GM21381 (cell line): ENCODE results near the gene CCND1.

Source experiments
- ATAC-seq: cut with Tn5 transposase; IDR thresholded peaks from one replicate; pipeline ENCODE4 v1.9.1; 2021; ENCODE audit warnings: mild to moderate bottlenecking, moderate library complexity; ENCODE audit not compliant: unreplicated experiment

The CCND1 gene

DNA sequence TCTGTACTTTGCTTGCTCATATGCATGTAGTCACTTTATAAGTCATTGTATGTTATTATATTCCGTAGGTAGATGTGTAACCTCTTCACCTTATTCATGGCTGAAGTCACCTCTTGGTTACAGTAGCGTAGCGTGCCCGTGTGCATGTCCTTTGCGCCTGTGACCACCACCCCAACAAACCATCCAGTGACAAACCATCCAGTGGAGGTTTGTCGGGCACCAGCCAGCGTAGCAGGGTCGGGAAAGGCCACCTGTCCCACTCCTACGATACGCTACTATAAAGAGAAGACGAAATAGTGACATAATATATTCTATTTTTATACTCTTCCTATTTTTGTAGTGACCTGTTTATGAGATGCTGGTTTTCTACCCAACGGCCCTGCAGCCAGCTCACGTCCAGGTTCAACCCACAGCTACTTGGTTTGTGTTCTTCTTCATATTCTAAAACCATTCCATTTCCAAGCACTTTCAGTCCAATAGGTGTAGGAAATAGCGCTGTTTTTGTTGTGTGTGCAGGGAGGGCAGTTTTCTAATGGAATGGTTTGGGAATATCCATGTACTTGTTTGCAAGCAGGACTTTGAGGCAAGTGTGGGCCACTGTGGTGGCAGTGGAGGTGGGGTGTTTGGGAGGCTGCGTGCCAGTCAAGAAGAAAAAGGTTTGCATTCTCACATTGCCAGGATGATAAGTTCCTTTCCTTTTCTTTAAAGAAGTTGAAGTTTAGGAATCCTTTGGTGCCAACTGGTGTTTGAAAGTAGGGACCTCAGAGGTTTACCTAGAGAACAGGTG lies 11.1 kb downstream of the CCND1 start:
- ATAC-seq = no peak

DNA sequence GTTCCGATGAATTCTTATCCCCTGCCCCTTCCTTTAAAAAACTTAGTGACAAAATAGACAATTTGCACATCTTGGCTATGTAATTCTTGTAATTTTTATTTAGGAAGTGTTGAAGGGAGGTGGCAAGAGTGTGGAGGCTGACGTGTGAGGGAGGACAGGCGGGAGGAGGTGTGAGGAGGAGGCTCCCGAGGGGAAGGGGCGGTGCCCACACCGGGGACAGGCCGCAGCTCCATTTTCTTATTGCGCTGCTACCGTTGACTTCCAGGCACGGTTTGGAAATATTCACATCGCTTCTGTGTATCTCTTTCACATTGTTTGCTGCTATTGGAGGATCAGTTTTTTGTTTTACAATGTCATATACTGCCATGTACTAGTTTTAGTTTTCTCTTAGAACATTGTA lies 12.0 kb downstream of the CCND1 start:
- ATAC-seq = no peak

DNA sequence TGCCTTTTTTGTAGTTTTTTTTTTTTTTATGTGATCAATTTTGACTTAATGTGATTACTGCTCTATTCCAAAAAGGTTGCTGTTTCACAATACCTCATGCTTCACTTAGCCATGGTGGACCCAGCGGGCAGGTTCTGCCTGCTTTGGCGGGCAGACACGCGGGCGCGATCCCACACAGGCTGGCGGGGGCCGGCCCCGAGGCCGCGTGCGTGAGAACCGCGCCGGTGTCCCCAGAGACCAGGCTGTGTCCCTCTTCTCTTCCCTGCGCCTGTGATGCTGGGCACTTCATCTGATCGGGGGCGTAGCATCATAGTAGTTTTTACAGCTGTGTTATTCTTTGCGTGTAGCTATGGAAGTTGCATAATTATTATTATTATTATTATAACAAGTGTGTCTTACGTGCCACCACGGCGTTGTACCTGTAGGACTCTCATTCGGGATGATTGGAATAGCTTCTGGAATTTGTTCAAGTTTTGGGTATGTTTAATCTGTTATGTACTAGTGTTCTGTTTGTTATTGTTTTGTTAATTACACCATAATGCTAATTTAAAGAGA lies 12.5 kb downstream of the CCND1 start:
- ATAC-seq = no peak

DNA sequence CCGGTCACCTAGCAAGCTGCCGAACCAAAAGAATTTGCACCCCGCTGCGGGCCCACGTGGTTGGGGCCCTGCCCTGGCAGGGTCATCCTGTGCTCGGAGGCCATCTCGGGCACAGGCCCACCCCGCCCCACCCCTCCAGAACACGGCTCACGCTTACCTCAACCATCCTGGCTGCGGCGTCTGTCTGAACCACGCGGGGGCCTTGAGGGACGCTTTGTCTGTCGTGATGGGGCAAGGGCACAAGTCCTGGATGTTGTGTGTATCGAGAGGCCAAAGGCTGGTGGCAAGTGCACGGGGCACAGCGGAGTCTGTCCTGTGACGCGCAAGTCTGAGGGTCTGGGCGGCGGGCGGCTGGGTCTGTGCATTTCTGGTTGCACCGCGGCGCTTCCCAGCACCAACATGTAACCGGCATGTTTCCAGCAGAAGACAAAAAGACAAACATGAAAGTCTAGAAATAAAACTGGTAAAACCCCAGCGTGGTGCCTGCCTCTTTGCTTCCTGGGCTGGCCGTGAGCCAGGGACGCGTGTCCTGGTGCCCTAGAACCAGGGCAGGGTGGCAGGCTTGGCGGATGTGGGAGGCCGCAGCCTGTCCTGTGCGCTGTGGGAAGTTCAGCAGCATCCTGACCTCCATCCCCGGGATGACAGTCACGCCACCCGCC lies 13.2 kb downstream of the CCND1 start:
- no peak for ATAC-seq

DNA sequence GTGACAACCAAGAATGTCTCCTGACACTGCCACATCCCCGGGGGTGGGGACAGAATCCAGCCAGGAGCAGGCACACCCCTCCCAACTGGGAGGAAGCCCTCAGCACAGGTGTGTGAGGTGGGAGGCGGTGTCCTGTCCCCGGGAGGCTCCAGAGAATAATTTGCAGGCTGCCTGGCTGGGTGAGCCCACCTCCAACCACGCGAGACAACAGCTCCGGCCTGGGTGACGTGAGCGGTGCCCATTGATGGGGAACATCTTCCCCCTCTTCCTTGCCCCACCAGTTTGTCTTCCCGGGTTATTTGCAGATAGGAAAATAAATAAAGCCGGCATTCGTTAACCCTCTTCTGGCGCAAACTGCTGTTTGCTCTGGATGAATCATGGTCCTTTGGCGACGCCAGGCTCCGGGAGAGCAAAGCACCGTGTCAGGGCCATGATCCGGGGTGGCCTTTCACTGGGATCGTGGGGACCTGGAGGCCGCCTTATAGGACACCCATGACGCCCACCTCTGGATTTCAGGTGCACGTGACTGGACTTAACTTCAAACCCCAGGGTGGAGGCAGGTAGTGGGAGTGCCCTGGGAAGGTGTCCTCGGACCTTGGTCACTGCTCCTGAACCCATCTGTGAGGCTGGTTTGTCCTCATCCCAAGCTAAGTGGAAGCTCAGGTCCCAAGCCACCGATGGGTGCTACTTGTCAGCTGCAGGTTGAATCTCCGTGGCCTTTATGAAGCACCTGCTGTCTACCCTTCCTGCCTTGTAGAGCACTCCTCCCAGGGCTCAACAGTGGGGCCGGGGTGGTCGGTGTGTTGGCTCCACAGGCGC lies 13.9 kb downstream of the CCND1 start:
- ATAC-seq = no peak

DNA sequence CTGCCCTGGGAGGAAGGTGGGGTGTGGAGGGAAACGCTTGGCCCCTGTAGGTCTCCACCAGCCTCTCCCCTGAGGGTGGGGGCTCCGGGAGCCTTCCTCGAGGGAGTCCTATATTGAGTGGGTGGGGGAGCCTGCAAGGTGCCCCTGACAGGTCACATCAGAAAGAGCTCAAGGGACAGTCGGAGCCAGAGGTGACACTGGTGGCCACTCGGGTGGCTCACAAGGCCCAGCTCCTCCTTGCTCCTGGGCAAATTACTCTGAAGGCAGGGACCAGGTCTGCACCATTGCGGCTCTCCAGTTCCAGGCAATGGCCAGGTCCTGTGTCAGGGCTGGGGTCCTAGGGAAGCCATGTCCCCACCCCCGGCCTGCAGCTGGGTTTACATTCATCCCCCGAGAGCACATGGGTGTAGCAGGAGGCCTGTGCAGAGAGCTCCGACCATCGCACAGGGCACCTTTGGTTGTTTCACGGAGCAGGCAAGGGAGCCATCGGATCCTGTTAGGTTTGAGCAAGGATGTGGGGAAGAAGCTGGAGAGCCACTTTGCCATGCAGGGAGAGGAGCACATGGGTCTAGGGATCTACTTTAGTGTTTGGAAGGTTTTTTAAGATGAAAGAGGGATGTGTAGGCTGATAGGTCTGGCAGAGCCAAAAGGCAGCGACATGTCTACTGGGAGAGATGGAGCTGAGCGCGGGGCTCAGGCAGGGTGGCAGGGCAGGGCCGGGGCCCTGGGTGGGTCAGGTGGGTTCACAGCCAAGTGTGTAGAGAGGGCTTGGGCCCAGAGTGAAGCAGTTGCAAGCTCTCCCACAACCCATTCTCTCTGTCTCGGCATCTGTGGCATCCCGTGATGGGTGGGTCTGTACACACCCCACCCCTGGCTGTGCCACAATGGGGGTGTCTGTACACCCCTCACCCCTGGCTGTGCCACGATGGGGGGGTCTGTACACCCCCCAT lies 14.8 kb downstream of the CCND1 start:
- no peak for ATAC-seq

DNA sequence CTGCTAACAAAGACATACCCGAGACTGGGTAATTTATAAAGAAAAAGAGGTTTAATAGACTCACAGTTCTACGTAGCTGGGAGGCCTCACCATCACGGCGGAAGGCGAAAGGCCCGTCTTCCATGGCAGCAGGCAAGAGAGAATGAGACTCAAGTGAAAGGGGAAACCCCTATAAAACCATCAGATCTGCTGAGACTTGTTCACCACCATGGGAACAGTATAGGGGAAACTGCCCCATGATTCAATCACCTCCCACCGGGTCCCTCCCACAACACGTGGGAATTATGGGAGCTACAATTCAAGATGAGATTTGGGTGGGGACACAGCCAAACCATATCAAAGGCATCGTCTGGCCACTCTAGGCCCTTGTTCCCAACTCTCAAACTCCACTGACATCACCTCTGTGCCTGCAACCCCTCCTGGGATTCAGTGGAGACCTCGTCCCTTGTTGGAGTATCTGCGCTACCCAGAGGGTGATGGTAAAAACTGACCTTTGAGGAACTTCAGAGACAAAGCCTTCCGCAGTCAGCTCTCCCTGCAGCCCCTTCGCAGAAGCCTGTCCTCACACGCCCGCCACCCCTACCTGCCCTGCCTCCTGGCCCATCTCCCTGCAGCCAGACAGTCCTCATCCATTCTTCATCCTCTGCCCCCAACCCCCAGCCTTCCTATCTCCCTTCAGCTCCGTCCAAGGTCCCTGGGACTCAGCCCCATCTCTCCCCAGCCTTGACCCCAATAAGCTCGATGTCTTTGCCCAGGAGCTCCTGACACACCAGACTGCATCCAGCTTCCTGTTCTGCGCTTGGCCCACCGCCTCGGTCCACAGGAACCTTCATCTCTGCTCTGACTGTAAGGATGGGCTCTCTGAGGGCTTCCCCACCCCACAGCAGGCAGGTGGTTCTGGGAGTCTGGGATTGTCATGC lies 15.8 kb downstream of the CCND1 start:
- ATAC-seq = no peak

DNA sequence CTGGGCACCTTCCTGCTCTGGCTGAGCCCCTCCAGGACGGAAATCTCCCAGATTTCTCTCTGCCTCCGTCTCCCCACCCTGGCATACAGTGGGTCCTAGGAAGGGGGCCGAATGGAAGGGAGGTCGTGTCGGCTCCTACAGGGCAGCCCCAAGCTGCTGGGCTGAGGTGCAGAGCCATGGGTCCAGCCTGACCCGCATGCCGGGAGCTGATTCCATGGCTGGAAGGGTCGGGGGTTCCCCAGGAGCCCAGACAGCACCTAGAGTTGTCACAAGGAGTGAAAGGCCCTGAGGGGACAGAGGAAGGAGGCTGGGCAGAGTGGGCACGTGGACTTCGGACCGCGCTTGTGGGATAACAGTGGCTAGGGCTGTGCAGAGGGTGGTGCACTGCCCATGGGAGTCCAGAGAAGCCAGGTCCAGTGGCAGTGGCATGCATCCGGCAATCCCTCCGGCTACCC lies 16.5 kb downstream of the CCND1 start:
- ATAC-seq = no peak

DNA sequence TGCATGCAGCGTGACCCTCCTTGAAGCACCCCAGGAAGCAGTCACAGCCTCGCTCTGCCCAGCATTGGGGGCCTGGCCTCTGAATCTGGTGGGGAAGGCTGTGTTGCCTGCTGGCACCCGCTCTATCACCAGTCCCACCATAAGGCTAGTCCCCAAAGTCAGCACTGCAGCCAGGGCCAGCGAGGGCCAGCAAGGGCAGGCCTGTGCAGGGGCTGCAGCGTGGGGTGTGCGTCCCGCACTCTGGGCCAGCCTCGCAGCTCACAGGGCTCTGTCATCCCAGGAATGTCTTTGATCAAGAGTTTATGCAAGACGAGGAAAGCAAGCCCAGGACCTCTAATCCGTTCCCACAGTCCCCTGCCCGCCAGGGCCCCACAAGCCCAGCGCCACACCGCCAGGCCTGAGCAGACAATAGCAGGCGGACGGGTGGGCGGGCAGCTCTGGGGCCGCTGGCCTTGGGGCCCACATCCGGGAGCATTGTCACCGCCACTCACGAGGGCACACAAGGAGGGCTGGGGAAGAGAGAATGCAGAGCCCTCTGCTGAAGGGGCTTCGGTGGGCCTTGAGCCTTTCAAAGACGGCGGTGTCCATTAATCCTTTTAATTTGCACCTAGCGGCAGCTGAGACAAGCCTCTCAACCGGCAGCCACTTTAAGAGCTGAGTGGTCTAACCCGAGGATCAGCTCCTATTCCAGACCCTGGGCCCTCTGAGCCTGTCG lies 17.1 kb downstream of the CCND1 start:
- ATAC-seq = no peak

DNA sequence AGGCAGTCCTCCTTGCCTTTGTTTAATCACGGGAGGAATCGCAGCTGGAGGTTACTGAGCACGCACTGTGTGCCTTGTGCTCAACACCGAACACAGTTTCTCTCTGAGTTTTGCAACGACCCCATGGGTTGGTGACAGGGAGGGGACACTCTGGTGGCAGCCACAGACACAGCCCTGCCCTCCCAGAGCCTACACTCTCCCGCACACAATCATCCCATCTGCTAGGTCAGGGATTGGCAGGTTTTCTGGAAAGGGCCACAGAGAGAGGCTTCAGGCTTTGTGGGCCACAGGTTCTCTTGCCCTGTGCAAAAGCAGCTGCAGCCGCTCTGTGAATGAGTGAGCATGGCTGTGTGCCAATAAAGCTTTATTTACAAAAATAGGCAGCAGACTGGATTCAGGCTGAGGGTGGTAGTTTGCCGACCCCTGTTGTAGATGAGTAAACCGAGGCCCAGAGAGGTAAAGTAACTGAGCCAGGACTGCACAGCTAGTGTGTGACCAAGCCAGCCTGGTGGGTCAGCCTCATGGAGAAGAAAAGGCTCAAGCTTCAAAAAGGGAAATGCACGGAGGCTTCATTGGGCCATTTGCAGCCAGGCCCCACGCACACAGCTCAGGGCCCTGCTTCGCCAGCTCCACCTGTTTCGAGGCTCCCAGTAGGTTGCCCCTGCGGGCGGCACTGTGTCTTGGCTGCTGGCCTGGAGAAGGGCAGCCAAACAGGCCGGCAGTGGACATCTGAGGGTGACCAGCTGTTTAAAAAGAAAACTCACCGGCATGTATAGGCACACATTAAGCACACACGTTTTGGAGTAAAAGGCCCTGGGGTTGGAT lies 17.9 kb downstream of the CCND1 start:
- no peak for ATAC-seq

DNA sequence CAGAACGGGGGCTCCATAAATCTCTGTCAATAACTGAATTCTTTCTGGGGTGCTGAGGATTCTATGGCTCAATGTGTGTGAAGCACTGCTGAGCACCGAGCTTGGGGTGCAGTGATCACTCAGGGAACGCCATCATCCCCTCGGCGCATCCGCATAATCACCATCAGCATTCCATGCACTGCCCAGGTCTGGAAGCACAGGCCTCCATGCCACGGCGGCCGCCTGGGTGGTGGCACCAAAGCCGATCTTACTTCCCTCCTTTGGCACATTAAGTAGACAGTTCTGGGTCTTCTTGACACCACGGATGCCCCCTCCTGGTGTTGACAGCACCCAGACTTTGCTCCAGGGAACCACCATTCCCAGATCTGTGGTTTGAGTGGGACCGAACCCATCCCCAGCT lies 18.6 kb downstream of the CCND1 start:
- ATAC-seq = no peak

DNA sequence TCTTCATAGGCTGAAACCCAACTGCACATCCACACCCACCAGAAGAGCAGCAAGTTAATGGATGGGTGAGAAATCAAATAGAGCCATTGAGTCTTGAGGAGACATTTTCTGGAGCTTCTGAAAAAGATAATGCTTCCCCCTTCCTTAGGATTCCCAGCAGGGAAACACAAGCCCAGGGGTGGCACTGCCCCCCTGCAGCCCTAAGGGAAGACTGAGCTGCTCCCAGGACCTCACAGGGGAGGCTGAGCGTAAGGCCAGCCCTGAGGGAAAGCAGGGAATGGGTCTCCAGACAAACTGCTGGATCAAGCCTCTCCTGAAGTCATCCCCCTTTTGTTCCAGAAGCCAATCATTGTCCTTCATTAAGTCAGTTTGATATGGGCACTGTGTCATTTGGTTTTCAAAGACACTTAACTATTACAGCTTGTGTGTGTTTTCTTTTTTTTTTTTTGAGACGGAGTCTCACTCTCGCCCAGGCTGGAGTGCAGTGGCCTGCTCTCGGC lies 19.1 kb downstream of the CCND1 start:
- ATAC-seq = no peak

DNA sequence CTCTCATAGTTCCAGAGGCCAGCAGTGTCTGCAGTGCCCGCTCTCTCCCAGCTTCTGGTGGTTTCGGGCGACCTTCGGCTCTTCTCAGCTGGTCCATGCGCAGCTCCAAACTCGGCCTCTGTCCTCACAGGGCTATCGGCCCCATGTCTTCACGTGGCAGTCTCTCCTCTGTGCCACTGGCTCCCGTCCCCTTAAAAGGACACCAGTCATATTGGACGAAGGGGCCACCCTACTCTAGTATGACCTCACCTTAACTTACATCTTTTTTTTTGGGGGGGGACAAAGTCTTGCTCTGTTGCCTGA lies 20.4 kb downstream of the CCND1 start:
- ATAC-seq = no peak

DNA sequence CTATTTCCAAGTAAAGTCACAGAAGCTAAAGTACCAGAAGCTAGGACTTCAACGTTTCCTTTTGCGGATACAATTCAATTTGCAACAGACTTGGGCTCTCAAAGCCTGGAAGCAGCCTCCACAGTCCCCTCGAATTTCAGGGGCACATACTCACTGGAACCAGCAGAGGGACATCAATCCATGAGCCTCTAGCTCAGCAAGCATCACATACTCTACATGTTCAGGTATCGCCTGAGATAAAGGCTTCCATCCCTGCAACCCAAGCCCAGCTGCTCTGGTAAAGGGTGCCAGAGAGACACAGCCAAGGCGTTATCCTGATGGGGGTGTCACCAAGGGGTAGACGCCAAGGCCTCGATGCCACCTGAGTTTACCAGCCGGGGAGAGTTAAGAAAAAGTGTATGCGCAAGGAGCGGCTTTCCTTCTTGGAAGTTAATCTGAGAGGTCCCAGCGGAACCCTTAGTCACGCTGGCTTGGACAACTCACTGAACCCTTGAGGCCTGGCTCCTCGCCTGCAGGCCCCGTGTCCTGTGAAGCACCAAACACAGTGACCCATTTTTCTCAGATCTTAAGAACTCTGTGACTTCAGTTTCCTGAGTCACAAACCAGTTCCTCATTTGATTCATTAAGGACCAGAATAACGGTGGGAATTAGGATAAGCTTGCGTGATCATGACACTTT lies 21.2 kb downstream of the CCND1 start:
- no peak for ATAC-seq

DNA sequence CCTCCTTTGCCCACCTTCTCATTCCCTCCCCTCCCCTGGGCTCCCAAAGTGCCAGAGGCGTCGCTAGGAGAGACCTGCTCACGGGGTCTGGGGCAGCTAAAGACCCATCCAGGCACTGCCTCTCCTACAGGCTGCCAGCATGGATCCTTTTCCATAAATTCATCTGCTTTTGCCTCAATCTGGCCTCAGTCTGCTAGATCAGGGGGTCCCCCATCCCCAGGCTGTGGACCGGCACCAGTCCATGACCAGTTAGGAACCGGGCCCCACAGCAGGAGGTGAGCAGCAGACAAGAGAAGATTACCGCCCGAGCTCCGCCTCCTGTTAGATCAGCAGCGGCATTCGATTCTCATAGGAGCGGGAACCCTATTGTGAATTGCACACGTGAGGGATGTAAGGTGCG lies 21.9 kb downstream of the CCND1 start:
- ATAC-seq = no peak

DNA sequence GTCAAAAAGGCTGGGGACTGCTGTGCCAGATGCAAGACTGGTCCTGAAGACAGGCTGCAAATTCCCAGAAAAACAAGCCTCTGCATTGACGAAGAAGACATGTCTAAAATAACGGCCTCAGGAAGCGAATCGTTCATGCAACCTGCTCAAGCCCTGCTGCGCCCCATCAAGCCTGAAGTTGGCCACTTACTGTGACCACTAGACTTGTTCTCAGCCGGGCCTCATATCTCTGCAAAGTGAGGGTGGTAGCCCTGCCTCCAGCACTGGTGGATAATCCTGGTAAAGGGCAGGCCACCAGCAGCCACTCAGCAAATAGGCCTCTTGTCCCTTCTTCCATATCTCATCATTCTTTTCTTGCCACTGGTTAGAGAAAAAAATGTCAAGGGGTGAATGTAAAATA lies 22.4 kb downstream of the CCND1 start:
- no peak for ATAC-seq

DNA sequence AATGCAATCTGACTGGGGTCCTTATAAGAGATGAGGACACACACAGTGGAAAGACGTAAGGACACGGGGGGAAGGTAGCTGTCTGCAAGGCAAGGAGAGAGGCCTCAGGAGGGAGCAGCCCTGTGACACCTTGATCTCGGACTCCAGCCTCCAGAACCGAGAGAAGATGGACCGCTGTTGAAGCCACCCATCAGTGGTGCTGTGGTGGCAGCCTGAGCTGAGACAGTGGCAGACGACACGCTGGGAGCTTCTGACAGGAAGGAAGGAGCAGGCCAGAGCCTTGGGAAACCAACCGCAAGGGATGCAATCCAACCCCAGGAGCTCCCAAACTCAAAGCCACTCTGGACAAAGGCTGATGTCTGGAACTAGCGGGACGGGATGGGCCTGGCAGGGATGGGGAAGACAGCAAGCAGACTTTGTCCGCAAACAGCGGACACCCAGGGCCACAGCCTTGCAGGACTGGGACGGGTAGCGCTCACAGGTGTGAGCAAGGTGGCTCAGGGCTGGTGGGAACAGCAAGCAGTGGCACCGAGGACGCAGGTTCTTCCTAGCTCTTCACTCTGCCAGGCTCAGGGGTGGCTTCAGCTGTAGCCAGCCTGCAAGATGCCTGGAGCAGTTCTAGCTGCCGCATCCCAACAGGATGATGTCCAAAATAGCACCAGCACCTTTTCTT lies 23.3 kb downstream of the CCND1 start:
- no peak for ATAC-seq
